Esophagus muscularis mucosa (tissue), 4 donors: ENCODE measurements around the gene NFATC1.

Experiments
- CTCF ChIP-seq, 3 experiments: fragments of 200-600 bp in 2 of 3; fragments of 450-650 bp in 1 of 3; sonication (generic) in 2 of 3; IDR thresholded peaks; one replicate each; pipeline ENCODE4 v1.5.1; 2017 to 2019; ENCODE audit warnings: antibody characterized with exemption in 3 of 3, mild to moderate bottlenecking in 2 of 3, moderate library complexity in 1 of 3
- EP300 ChIP-seq: sonication (generic); formaldehyde crosslinking; IDR thresholded peaks from one replicate; pipeline ENCODE4 v1.6.1; 2017; ENCODE audit warnings: antibody characterized with exemption
- POLR2A ChIP-seq: fragments of 450-650 bp; IDR thresholded peaks from one replicate; pipeline ENCODE4 v1.6.1; 2017; ENCODE audit warnings: antibody characterized with exemption, moderate library complexity, mild to moderate bottlenecking, low read depth
- POLR2AphosphoS5 ChIP-seq, 2 donors: sonication (generic); formaldehyde crosslinking; IDR thresholded peaks; one replicate each; pipeline ENCODE4 v1.6.1; 2017; ENCODE audit warnings: antibody characterized with exemption in 2 of 2

GRCh38 chr18:79534356-79534755 lies 138.6 kb downstream of the NFATC1 start:
- no peak for TF ChIP-seq POLR2A
- TF ChIP-seq CTCF (IDR thresholded peaks at IDR 0.05), result no peak
- TF ChIP-seq POLR2AphosphoS5 (IDR thresholded peaks at IDR 0.05), result no peak
- TF ChIP-seq EP300, result no peak
